Measurements from ENCODE around the gene KRTAP24-1.

GRCh38 chr21:30268608-30269197 is 14.0 kb downstream of the KRTAP24-1 start:
- no peak for TF ChIP-seq CTCF (IDR thresholded peaks at IDR 0.05)
- TF ChIP-seq POLR2A (IDR thresholded peaks at IDR 0.05), result no peak
